GM23248 (cell line): Measurements from ENCODE around the gene VPREB1. TPM values are rescaled to one million over a fixed set of nuclear protein-coding genes. Genes with fewer than 3 reads are reported as not detected.
"Not testable (repeated sequence)": the region's sequence is repeated elsewhere in the genome, so short reads cannot be mapped to it uniquely, and the experiment has no call there.

Source experiments
- DNase-seq: peaks from one replicate; pipeline ENCODE4 v3.0.0-alpha.2; 2015
- H2AFZ ChIP-seq: fragments of 200-600 bp; sonication (generic); 2 replicates; pipeline ENCODE4 v1.6.1; 2016; ENCODE audit warnings: antibody characterized with exemption
- H3F3A ChIP-seq: fragments of 200-600 bp; sonication (generic); 2 replicates; pipeline ENCODE4 v1.6.1; 2016; ENCODE audit warnings: mild to moderate bottlenecking, antibody characterized with exemption, mixed run types; ENCODE audit not compliant: insufficient read depth
- H3K27ac ChIP-seq: fragments of 200-600 bp; sonication (generic); 2 replicates; pipeline ENCODE4 v1.5.1; 2016; ENCODE audit warnings: mild to moderate bottlenecking
- H3K27me3 ChIP-seq: fragments of 200-600 bp; sonication (generic); replicated peaks from 2 replicates; pipeline ENCODE4 v1.6.1; 2016; ENCODE audit warnings: mild to moderate bottlenecking; ENCODE audit not compliant: insufficient read depth
- H3K36me3 ChIP-seq: fragments of 200-600 bp; sonication (generic); 2 replicates; pipeline ENCODE4 v1.6.1; 2016; ENCODE audit warnings: low read depth, mild to moderate bottlenecking
- H3K4me1 ChIP-seq: fragments of 200-600 bp; sonication (generic); 2 replicates; pipeline ENCODE4 v1.6.1; 2016; ENCODE audit warnings: mild to moderate bottlenecking; ENCODE audit not compliant: insufficient read depth
- H3K4me2 ChIP-seq: fragments of 200-600 bp; sonication (generic); one replicate; pipeline ENCODE4 v1.6.1; 2016; ENCODE audit warnings: mild to moderate bottlenecking; ENCODE audit not compliant: unreplicated experiment
- H3K4me3 ChIP-seq: fragments of 200-600 bp; sonication (generic); 2 replicates; pipeline ENCODE4 v1.5.1; 2016; ENCODE audit warnings: mild to moderate bottlenecking
- H3K79me2 ChIP-seq: fragments of 200-600 bp; sonication (generic); 2 replicates; pipeline ENCODE4 v1.6.1; 2016; ENCODE audit warnings: mild to moderate bottlenecking; ENCODE audit not compliant: insufficient read depth
- H3K9ac ChIP-seq: fragments of 200-600 bp; sonication (generic); 2 replicates; pipeline ENCODE4 v1.6.1; 2016; ENCODE audit warnings: mild to moderate bottlenecking
- H3K9me2 ChIP-seq: fragments of 200-600 bp; sonication (generic); 2 replicates; pipeline ENCODE4 v1.6.1; 2016; ENCODE audit warnings: mixed run types, mild to moderate bottlenecking, moderate library complexity; ENCODE audit not compliant: insufficient read depth
- H3K9me3 ChIP-seq: fragments of 200-600 bp; sonication (generic); one replicate; pipeline ENCODE4 v1.6.1; 2017; ENCODE audit warnings: low read depth
- H4K20me1 ChIP-seq: fragments of 200-600 bp; sonication (generic); 2 replicates; pipeline ENCODE4 v1.6.0; 2016; ENCODE audit not compliant: insufficient read depth
- EZH2 ChIP-seq: fragments of 200-600 bp; sonication (generic); IDR thresholded peaks from 2 replicates; pipeline ENCODE4 v1.6.1; 2018; ENCODE audit warnings: antibody characterized with exemption, mild to moderate bottlenecking; ENCODE audit not compliant: insufficient read depth, poor library complexity, severe bottlenecking
- EZH2phosphoT487 ChIP-seq: fragments of 200-600 bp; sonication (generic); IDR thresholded peaks from 2 replicates; pipeline ENCODE4 v1.6.1; 2018; ENCODE audit warnings: antibody characterized with exemption, moderate library complexity, mild to moderate bottlenecking, low read depth; ENCODE audit not compliant: insufficient read depth
- WGBS, 2 experiments: methylation state at CpG; one replicate each; pipeline ENCODE4 v1.1.6; 2015 to 2017; ENCODE audit warnings: low lambda C conversion rate in 2 of 2, low coverage in 1 of 2; ENCODE audit errors: missing lambda C conversion rate in 2 of 2; 5-methylcytosine and 5-hydroxymethylcytosine counted together
- in situ Hi-C: fragments of 300-500 bp; cut with MboI; formaldehyde crosslinking; loops from 2 replicates; pipeline ENCODE4 v1.15.0; 2020
- polyA plus RNA-seq: library from polyadenylated mRNA; unstranded; fragments of >200 nt; fragmentation: Nextera tagmentation; extraction: Ambion mirVana; gene quantifications from 2 replicates; pipeline ENCODE4 v1.2.1, GENCODE V29; 2016
- total RNA-seq: library from RNA; depleted of rRNA; stranded (reverse); fragments of >200 nt; shearing (Covaris generic); gene quantifications from 2 replicates; pipeline ENCODE4 v1.2.3, GENCODE V29; 2014

Gene VPREB1
- total and polyA plus RNA-seq, 2 experiments from 2014 or later = not detected

DNA sequence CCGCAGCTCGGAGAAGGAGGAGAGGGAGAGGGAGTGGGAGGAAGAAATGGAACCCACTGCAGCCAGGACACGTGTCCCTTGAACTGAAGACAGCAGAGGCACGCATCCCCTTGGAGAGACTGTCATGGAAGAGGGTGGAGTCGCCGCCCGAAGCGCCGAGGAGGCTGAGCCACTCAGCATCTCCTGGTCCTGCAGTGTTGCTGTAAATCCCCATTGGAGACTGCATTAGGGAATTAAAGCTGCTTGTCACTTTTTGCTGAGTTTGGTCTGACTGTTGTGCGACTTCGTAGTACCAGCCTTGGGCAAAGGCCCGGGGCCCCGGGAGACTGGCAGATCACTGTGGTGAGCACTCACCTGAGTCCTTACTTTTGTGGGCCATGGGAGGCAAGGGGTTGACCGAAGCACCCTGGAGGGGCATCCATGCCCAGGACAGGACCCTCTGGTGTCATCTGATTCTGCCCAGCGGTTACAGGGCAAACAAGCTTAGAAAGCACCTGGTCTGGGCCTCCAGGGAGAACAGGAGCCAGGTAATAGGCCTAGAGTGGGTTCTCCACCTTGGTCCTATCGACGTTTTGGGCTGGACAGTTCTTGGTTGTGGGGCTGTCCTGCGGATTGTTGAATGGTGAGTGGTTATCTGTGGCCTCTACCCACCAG, 797 bp downstream of the VPREB1 start:
- Histone ChIP-seq H3K79me2 (no peaks in the 10 kb centered on the region), H3K4me2 (no peak overlapping the region), H3K36me3 (no peaks in the 10 kb centered on the region), H2AFZ (no peak overlapping the region), H3K27me3 (peaks cover 52% of the 10 kb centered on the region), H4K20me1 (no peaks in the 10 kb centered on the region), H3K27ac (no peak overlapping the region), H3K9me2 (no peaks in the 10 kb centered on the region), H3K9me3 (no peaks in the 10 kb centered on the region), H3K4me1 (no peaks in the 10 kb centered on the region), H3K4me3 (no peak overlapping the region), H3F3A (no peaks in the 10 kb centered on the region), H3K9ac (no peak overlapping the region)
- TF ChIP-seq EZH2 (no peak), EZH2phosphoT487 (no peak)
- 57 to 59% methylated on average over 18 of the region's 18 CpGs for WGBS, 2 experiments
- in situ Hi-C loops = no loop called here
- no peak for DNase-seq

DNA sequence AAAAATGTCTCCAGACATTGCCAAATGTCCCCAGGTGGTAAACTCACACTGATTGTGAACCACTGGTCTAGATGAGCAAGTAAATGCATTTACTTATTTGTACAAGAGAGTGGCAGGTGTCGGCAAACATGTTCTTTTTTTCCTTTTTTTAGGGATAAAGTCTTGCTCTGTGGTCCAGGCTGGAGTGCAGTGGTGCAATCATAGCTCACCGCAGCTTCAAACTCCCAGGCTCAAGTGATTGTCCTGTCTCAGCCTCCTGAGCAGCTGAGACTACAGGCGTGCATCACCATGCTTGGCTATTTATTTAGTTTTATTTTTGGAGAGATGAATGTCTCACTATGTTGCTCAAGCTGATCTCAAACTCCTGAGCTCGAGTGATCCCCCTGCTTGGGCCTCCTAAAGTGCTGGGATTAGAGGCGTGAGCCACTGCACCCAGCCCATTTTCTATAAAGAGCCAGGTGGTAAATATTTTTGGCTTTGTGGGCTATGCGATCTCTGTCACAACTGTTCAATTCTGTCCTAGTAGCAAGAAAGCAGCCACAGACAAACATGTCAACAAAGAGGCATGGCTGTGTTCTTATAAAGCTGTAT, 1.4 kb downstream of the VPREB1 start:
- in situ Hi-C loops = no loop called here

DNA sequence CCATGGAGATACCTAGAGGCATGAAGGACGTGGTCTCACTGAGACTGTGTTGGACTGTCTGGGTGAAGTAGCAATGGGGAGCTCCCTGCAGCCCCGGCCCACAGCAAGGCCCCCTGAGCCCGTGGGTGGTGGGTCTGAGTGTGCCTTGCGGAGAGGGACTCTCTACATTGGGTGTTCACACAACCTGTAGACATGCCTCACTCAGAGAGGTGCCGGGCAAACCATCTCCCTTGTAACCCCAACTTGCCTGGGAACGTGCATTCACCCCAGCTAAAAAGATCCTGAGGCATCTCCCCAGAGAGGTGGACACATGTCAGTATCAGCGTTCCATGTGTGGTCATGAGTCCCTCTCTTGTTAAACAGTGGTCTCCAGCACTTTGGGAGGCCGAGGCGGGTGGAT, 2.1 kb downstream of the VPREB1 start:
- H3K79me2 ChIP-seq = no peaks in the 10 kb centered on the region
- no peak overlapping the region for H2AFZ ChIP-seq
- H3K4me1 ChIP-seq = no peaks in the 10 kb centered on the region
- DNase-seq = no peak
- no peak overlapping the region for H3K4me3 ChIP-seq
- TF ChIP-seq EZH2 = no peak
- TF ChIP-seq EZH2phosphoT487 = no peak
- peaks cover 47% of the 10 kb centered on the region for H3K27me3 ChIP-seq
- H3K36me3 ChIP-seq = no peaks in the 10 kb centered on the region
- H3K27ac ChIP-seq = no peak overlapping the region
- H3K4me2 ChIP-seq = no peak overlapping the region
- H3F3A ChIP-seq = no peaks in the 10 kb centered on the region
- 39 to 47% methylated on average over 9 of the region's 9 CpGs for WGBS, 2 experiments
- H3K9ac ChIP-seq = no peak overlapping the region
- no peaks in the 10 kb centered on the region for H3K9me3 ChIP-seq
- H3K9me2 ChIP-seq = no peaks in the 10 kb centered on the region
- in situ Hi-C loops = no loop called here
- H4K20me1 ChIP-seq = no peaks in the 10 kb centered on the region

More for the DNA sequence above, 1.4 kb downstream of the VPREB1 start:
- no peaks in the 10 kb centered on the region for H3K79me2 ChIP-seq
- no peak for DNase-seq
- no peaks in the 10 kb centered on the region for H4K20me1 ChIP-seq
- no peaks in the 10 kb centered on the region for H3K36me3 ChIP-seq
- H3K27ac ChIP-seq = no peak overlapping the region
- no peak for TF ChIP-seq EZH2
- no peak for TF ChIP-seq EZH2phosphoT487
- peaks cover 51% of the 10 kb centered on the region for H3K27me3 ChIP-seq
- H3F3A ChIP-seq = no peaks in the 10 kb centered on the region
- H3K4me2 ChIP-seq = no peak overlapping the region
- no peaks in the 10 kb centered on the region for H3K9me3 ChIP-seq
- no peak overlapping the region for H3K4me3 ChIP-seq
- H3K9ac ChIP-seq = no peak overlapping the region
- H3K9me2 ChIP-seq = no peaks in the 10 kb centered on the region
- H2AFZ ChIP-seq = no peak overlapping the region
- H3K4me1 ChIP-seq = no peaks in the 10 kb centered on the region
- 25 to 30% methylated on average over 6 of the region's 6 CpGs for WGBS, 2 experiments

DNA sequence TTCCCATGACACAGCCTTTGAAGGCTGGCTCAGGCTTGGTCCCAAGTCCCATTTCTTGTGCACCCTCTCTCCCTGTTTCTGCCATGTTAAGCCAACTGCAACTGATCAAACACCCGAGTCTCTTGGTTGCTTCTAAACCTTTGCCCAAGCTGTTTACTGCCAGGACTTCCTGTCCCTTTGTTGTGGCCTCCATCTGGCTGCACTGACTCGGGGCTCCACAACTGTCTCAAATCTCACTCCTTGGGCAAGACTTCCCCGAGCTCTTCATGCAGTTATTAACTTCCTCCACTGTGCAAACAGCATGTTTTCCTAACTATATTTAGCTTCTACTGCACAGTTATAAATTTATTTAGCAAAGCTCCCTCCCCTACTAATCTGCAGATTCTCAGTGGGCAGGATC, 4.3 kb downstream of the VPREB1 start:
- no peak for TF ChIP-seq EZH2phosphoT487
- no peak for TF ChIP-seq EZH2
- H2AFZ ChIP-seq = no peak overlapping the region
- DNase-seq = no peak
- no peaks in the 10 kb centered on the region for H4K20me1 ChIP-seq
- H3K27ac ChIP-seq = no peak overlapping the region
- in situ Hi-C loops = no loop called here
- 1 to 2% methylated on average over 3 of the region's 3 CpGs for WGBS, 2 experiments
- H3K27me3 ChIP-seq = peaks cover 25% of the 10 kb centered on the region
- H3K9me3 ChIP-seq = no peaks in the 10 kb centered on the region
- no peaks in the 10 kb centered on the region for H3K36me3 ChIP-seq
- no peaks in the 10 kb centered on the region for H3K9me2 ChIP-seq
- H3K4me2 ChIP-seq = no peak overlapping the region
- H3K79me2 ChIP-seq = no peaks in the 10 kb centered on the region
- H3F3A ChIP-seq = no peaks in the 10 kb centered on the region
- no peak overlapping the region for H3K9ac ChIP-seq
- H3K4me3 ChIP-seq = no peak overlapping the region
- no peaks in the 10 kb centered on the region for H3K4me1 ChIP-seq

DNA sequence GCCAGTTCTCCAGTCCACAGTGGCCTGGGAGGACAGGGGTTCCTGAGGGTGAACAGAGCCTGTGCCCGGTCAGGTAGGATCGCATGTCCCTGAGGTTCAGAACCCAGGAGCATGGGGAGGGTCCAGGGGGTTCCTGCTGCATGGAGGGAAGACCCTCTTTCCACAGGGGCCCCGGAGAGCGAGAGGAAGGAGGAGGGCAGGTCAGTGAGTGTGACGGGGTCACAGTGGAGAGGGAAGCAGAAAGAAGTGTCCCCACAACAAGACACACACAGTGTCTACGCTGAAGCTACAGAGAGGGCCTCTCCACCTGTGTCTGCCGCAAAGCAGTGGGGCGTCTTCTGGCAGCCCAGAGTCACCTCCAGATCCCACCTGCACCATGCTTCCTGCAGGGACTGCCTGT, 6.1 kb downstream of the VPREB1 start:
- H3K36me3 ChIP-seq, H3K9me2 ChIP-seq, H3K9ac ChIP-seq, H3F3A ChIP-seq, H3K79me2 ChIP-seq, H3K4me3 ChIP-seq, H3K4me2 ChIP-seq, H3K27ac ChIP-seq, H3K4me1 ChIP-seq, H2AFZ ChIP-seq, H3K9me3 ChIP-seq, DNase-seq, H4K20me1 ChIP-seq, in situ Hi-C loops: not testable (repeated sequence)
- peaks cover 24% of the 10 kb centered on the region for H3K27me3 ChIP-seq
- 61 to 69% methylated on average over 8 of the region's 8 CpGs for WGBS, 2 experiments

DNA sequence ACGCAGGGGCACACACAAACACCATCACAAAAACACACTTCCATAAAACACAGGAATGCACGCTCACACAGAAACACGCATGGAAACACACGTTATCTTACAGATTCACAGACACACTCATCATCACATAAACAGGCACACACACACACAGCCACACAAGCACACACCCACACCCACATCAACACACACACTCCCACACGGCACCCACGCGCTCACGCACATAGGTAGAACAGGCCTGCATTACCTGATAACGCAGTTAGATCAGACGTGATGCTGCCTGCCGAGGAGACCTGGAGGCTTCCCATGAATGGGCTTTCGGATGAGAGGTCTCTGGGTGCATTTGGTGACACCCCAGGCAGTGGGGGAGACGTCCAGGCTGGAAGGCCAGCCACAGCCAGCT, 11.5 kb downstream of the VPREB1 start:
- H3K36me3 ChIP-seq, H3K9me3 ChIP-seq, H3K4me1 ChIP-seq, H3K4me3 ChIP-seq, H4K20me1 ChIP-seq, H3F3A ChIP-seq, in situ Hi-C loops, H2AFZ ChIP-seq, H3K79me2 ChIP-seq, H3K27ac ChIP-seq, H3K9ac ChIP-seq, H3K9me2 ChIP-seq, DNase-seq, H3K4me2 ChIP-seq, H3K27me3 ChIP-seq: not testable (repeated sequence)
- 66 to 79% methylated on average over 10 to 13 of the region's 13 CpGs for WGBS, 2 experiments
